ENCODE results near the gene ACTRT2. TPM values are rescaled to one million over a fixed set of nuclear protein-coding genes. Genes with fewer than 3 reads are reported as not detected.

Gene ACTRT2
- total and polyA plus RNA-seq, 11 donors, result not detected

DNA sequence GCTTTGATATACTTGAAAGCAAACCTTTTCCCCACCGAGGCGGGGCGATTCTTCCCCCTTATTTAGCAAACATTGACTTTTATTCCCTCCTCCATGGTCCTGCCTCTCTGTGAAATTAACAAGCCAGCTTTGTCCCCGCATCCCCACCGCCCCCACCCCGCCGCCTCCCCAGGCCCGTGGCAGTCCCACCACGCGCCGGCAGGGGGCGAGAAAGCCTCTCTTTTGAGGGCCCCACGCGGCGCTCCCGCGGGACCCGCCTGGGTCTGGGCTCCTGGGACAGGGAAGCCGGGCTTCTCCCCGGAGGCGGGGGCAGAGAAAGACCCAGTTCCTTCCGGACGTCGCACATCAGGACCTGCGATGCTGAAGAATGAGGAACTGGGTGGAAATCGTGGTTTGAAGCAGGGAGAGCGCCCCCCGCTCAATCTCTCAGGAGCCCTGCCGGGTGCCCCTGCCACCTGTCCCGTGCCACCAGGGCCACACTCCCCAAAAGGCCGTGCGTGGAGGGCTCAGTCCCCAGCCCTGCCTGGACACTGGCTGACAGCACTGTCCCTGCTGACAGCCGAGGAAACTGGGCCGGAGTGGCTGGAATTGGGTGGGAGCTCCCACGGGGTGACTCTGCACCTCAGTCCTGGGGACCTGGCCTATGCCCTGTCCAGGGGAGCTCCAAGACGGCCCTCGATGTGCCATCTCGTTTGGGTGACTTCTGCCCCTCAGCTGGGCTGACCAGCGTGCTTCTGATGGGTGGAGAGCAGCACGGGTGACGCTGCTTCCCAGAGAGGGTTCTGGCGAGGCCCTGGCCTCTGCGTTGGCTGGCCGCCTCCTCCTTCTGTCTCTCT lies 8.6 kb upstream of the ACTRT2 start:
- H3K4me3 ChIP-seq, result no peak overlapping the region
- peaks cover 0 to 7% (median 0%) of the 10 kb centered on the region in 12 donors for H3K4me1 ChIP-seq
- peak; percentile 35 to 81 (median 42) for DNase-seq
- peaks cover 0 to 41% (median 6%) of the 10 kb centered on the region in 9 donors for H3K27me3 ChIP-seq
- WGBS, 4 donors, result 28 to 39% (median 30%) methylated on average over 38 to 44 of the region's 44 CpGs
- ATAC-seq, result peak in 3 of 4 donors; percentile 74 to 88 (median 79)
- intact Hi-C loops (cut with DNase I), result loop anchor here (1.0 to 10.0 kb wide), 10 partner anchors 52 to 412 kb away; no protein-coding TSS in a partner anchor
- no peak overlapping the region for H3K27ac ChIP-seq
- peaks cover 0 to 15% (median 1%) of the 10 kb centered on the region in 12 donors for H3K9me3 ChIP-seq
- TF ChIP-seq POLR2A (IDR thresholded peaks at IDR 0.05), result no peak
- TF ChIP-seq, protein P1, sequence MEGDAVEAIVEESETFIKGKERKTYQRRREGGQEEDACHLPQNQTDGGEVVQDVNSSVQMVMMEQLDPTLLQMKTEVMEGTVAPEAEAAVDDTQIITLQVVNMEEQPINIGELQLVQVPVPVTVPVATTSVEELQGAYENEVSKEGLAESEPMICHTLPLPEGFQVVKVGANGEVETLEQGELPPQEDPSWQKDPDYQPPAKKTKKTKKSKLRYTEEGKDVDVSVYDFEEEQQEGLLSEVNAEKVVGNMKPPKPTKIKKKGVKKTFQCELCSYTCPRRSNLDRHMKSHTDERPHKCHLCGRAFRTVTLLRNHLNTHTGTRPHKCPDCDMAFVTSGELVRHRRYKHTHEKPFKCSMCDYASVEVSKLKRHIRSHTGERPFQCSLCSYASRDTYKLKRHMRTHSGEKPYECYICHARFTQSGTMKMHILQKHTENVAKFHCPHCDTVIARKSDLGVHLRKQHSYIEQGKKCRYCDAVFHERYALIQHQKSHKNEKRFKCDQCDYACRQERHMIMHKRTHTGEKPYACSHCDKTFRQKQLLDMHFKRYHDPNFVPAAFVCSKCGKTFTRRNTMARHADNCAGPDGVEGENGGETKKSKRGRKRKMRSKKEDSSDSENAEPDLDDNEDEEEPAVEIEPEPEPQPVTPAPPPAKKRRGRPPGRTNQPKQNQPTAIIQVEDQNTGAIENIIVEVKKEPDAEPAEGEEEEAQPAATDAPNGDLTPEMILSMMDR (IDR thresholded peaks at IDR 0.05), result peak; percentile 74 to 96 (median 80)
- H3K36me3 ChIP-seq, result no peaks in the 10 kb centered on the region

DNA sequence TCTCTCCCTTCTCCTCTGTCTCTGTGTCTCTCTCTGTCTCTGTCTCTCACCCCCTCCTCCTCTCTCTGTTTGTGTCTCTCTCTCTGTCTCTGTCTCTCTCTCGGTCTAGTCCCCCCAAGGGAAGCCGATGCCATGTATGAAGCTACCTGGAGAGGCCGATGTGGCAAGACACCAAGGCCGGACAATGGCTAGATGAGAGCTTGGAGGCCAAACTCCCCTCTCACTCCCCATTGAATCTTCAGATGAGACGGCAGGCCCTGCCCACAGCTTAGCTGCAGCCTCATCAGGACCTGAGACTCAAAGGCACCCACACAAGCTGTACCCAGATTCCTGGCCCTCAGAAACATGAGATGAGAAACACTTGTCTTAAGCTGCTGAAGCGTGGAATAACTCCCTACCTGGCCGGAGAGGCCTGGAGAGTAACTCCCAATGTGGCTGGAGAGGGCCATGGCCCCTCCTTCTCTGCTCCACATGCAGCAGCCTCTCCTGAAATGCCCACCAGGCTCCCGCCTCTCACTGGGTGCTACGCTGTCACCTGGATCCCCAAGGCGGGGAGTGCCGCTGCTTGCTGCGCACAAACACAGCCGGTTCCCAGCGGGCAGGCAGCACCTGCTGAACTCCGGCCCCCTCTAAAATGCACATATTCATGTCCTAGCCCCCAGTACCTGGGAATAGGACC lies 7.8 kb upstream of the ACTRT2 start:
- DNase-seq (no peak), ATAC-seq (no peak)
- Histone ChIP-seq H3K4me1 (peaks cover 0 to 7% (median 0%) of the 10 kb centered on the region in 12 donors), H3K9me3 (peaks cover 0 to 7% (median 0%) of the 10 kb centered on the region in 12 donors), H3K27ac (no peak overlapping the region), H3K4me3 (no peak overlapping the region), H3K36me3 (no peaks in the 10 kb centered on the region), H3K27me3 (peaks cover 0 to 43% (median 6%) of the 10 kb centered on the region in 9 donors)
- intact Hi-C loops (cut with DNase I), result loop anchor here in 9 of 10 donors (2.0 to 10.0 kb wide), 9 partner anchors 51 to 411 kb away; no protein-coding TSS in a partner anchor
- 75 to 79% (median 76%) methylated on average over 13 to 15 of the region's 15 CpGs for WGBS, 4 donors
- TF ChIP-seq POLR2A (IDR thresholded peaks at IDR 0.05), result no peak
- TF ChIP-seq, protein P1 (IDR thresholded peaks at IDR 0.05), result no peak

DNA sequence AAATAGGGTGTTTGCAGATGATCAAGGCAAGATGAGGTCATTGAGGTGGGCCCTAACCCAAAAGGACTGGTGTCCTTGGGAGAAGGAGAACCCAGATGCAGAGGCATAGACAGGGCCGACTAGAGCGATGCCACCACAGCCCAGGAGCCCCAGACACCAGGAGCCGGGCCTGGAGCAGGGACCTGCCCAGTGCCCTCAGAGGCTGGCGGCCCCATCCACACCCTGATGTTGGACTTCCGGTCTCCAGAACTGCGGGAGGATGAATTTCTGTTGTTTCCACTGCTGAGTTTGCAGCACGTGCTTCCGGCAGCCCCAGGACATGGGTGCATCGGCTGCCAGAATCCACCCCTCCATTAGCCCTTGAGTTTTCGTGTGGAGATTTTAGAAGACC lies 7.2 kb upstream of the ACTRT2 start:
- Histone ChIP-seq H3K9me3 (peaks cover 0 to 2% (median 0%) of the 10 kb centered on the region in 12 donors), H3K36me3 (no peaks in the 10 kb centered on the region), H3K4me3 (no peak overlapping the region), H3K27me3 (peaks cover 0 to 43% (median 6%) of the 10 kb centered on the region in 9 donors), H3K27ac (no peak overlapping the region), H3K4me1 (peaks cover 0 to 7% (median 0%) of the 10 kb centered on the region in 12 donors)
- intact Hi-C loops (cut with DNase I), result loop anchor here in 7 of 10 donors (5.0 to 10.0 kb wide), 4 partner anchors 268 to 408 kb away; no protein-coding TSS in a partner anchor
- WGBS, 4 donors, result 70 to 76% (median 74%) methylated on average over 4 to 10 of the region's 10 CpGs
- DNase-seq, result no peak
- TF ChIP-seq, protein P1 (IDR thresholded peaks at IDR 0.05), result no peak
- no peak for TF ChIP-seq POLR2A (IDR thresholded peaks at IDR 0.05)
- ATAC-seq, result no peak
